ENCODE data around the gene PRKD3. TPM values are rescaled to one million over a fixed set of nuclear protein-coding genes. Genes with fewer than 3 reads are reported as not detected.

PRKD3 gene
- total RNA-seq, 2 experiments from 2014 or later: 17.4 to 22.8 TPM

GRCh38 chr2:37358466-37358865, 33.8 kb upstream of the PRKD3 start:
- intact Hi-C loops (cut with DNase I, micrococcal nuclease): no loop called here
- Mint-ChIP-seq H3K4me1 (no peaks in the 10 kb centered on the region), H3K4me3 (no peak overlapping the region), H3K9me3 (ENCODE audit: low read depth) (no peaks in the 10 kb centered on the region), H3K36me3 (ENCODE audit: low read depth) (no peaks in the 10 kb centered on the region), H3K27ac (no peak overlapping the region), H3K27me3 (peaks cover 59% of the 10 kb centered on the region)
- DNase-seq (no peak), ATAC-seq (no peak)
- ChIA-PET POLR2A (no interaction called here), CTCF (interaction anchor here (0.8 kb wide), 1 partner anchor 54 kb away, joined by 3 read pairs; no protein-coding TSS in a partner anchor)

DNA sequence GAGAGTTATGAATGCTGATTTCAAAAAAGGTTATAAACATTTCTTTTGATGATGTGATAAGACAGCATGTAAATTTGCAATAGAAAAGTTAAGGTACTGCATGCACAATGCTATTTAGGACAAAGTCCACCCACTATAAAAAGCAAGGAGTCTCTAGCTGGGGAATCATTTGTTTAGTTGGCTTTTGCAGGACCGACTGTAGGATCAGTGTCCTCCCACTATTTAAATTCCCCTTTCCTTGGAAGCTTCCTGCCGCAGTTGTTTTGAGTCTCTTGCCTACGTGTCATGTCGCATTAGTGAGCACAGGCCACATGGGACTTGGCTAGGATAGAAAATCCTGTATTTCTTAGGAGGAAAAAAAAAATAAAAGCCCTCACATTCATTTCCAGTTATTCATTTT, 32.9 kb upstream of the PRKD3 start:
- ATAC-seq: no peak
- ChIA-PET CTCF (interaction anchor here (0.7 to 1.0 kb wide), 3 partner anchors 37 to 329 kb away, joined by 3 read pairs; no protein-coding TSS in a partner anchor), POLR2A (no interaction called here)
- intact Hi-C loops (cut with DNase I, micrococcal nuclease): no loop called here
- no peaks in the 10 kb centered on the region for H3K9me3 Mint-ChIP-seq (ENCODE audit: low read depth)
- no peak for DNase-seq
- H3K4me3 Mint-ChIP-seq: no peak overlapping the region
- no peaks in the 10 kb centered on the region for H3K4me1 Mint-ChIP-seq
- no peaks in the 10 kb centered on the region for H3K36me3 Mint-ChIP-seq (ENCODE audit: low read depth)
- H3K27ac Mint-ChIP-seq: no peak overlapping the region
- H3K27me3 Mint-ChIP-seq: peaks cover 57% of the 10 kb centered on the region

DNA sequence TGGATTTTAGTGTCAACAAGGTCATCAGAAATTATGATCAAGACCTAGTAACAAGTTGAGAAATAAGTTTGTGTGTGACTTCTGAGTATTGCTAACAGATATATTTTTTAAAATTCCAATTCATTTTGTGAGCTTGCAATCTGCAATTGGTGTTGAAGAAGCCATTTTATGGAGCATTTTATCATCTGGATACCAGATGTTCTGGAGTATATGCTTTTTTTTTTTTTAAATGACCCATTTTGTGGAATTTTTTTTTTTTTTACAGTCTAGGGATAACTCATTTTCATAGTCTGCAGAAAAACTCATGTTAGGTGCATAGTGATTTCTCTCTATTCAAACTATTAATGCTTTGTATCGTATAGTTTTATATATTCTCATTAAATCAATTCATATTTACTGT, 32.4 kb upstream of the PRKD3 start:
- H3K9me3 Mint-ChIP-seq (ENCODE audit: low read depth): no peaks in the 10 kb centered on the region
- ATAC-seq (no peak), DNase-seq (no peak)
- H3K36me3 Mint-ChIP-seq (ENCODE audit: low read depth): no peaks in the 10 kb centered on the region
- no peak overlapping the region for H3K4me3 Mint-ChIP-seq
- intact Hi-C loops (cut with DNase I, micrococcal nuclease): no loop called here
- ChIA-PET POLR2A (no interaction called here), CTCF (interaction anchor here (0.7 to 1.0 kb wide), 2 partner anchors 36 to 329 kb away, joined by 3 read pairs; no protein-coding TSS in a partner anchor)
- no peak overlapping the region for H3K27ac Mint-ChIP-seq
- peaks cover 55% of the 10 kb centered on the region for H3K27me3 Mint-ChIP-seq
- no peaks in the 10 kb centered on the region for H3K4me1 Mint-ChIP-seq

GRCh38 chr2:37356299-37356698, 31.7 kb upstream of the PRKD3 start:
- ChIA-PET POLR2A (no interaction called here), CTCF (interaction anchor here (0.6 to 0.7 kb wide), 2 partner anchors 13 to 190 kb away, joined by 3 to 6 read pairs; no protein-coding TSS in a partner anchor)
- DNase-seq (no peak), ATAC-seq (no peak)
- H3K9me3 Mint-ChIP-seq (ENCODE audit: low read depth): no peaks in the 10 kb centered on the region
- H3K4me3 Mint-ChIP-seq: no peak overlapping the region
- H3K36me3 Mint-ChIP-seq (ENCODE audit: low read depth): no peaks in the 10 kb centered on the region
- H3K27me3 Mint-ChIP-seq: peaks cover 47% of the 10 kb centered on the region
- intact Hi-C loops (cut with DNase I, micrococcal nuclease): no loop called here
- no peaks in the 10 kb centered on the region for H3K4me1 Mint-ChIP-seq
- H3K27ac Mint-ChIP-seq: no peak overlapping the region

- CTCF ChIA-PET: no interaction called here
- no peaks in the 10 kb centered on the region for H3K36me3 Mint-ChIP-seq (ENCODE audit: low read depth)
- POLR2A ChIA-PET: no interaction called here
- ATAC-seq (no peak), DNase-seq (no peak)
- no peaks in the 10 kb centered on the region for H3K9me3 Mint-ChIP-seq (ENCODE audit: low read depth)
- H3K27me3 Mint-ChIP-seq: peaks cover 45% of the 10 kb centered on the region
- intact Hi-C loops (cut with DNase I, micrococcal nuclease): no loop called here
- no peak overlapping the region for H3K27ac Mint-ChIP-seq
- H3K4me3 Mint-ChIP-seq: no peak overlapping the region
- H3K4me1 Mint-ChIP-seq: no peaks in the 10 kb centered on the region
These were observed 31.1 kb upstream of the PRKD3 start for GRCh38 chr2:37355735-37356134.

DNA sequence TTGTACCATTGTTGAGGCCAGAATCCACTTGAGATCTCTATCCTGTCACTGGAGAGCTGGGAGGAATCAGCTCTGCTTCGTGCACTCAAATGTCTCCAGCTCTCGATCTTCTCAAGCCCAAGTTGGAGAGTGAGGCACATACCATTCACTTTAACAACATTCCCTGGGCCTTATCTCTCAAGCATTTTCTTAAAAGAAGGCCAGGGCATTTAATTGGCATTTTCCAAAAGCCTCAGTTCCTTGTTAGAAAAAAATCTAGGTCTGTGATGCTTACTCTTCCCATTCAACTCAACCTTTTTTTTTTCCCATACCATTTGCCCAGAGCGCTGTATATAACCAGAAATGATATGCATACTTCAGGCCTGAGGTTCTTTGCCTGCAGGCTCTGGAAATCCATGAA, 29.9 kb upstream of the PRKD3 start:
- CTCF ChIA-PET: interaction anchor here (0.6 to 1.6 kb wide), 4 partner anchors 12 to 519 kb away, joined by 3 to 5 read pairs (median 4); no protein-coding TSS in a partner anchor
- no peaks in the 10 kb centered on the region for H3K9me3 Mint-ChIP-seq (ENCODE audit: low read depth)
- no peak overlapping the region for H3K4me3 Mint-ChIP-seq
- H3K27ac Mint-ChIP-seq: no peak overlapping the region
- H3K4me1 Mint-ChIP-seq: no peaks in the 10 kb centered on the region
- POLR2A ChIA-PET: no interaction called here
- DNase-seq (no peak), ATAC-seq (no peak)
- H3K36me3 Mint-ChIP-seq (ENCODE audit: low read depth): no peaks in the 10 kb centered on the region
- intact Hi-C loops (cut with DNase I, micrococcal nuclease): loop anchor here in 1 of 2 experiments (5.0 kb wide), 1 partner anchor 37 kb away; no protein-coding TSS in a partner anchor
- H3K27me3 Mint-ChIP-seq: peaks cover 36% of the 10 kb centered on the region

DNA sequence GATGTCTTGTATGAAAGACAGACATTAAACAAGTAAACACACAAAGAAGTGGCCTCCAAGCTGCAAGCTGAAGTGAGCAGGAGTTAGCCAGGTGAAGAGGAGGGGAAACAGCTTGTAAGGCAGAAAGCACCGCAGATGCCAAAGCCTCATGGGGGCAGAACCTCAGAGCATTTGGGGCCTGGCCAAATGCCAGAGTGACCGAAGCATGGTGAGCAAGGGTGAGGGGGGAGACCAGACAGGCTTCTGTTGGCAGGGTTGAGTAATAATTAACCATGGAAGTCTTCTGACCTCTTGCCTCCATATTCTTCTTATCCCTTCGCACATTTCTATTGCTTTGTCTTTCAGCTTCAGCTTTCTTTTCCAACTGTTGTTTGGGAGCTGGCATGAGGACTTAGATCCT, 25.4 kb upstream of the PRKD3 start:
- CTCF ChIA-PET: interaction anchor here (0.5 to 1.7 kb wide), 5 partner anchors 12 to 254 kb away, joined by 3 to 4 read pairs (median 3); no protein-coding TSS in a partner anchor
- H3K36me3 Mint-ChIP-seq (ENCODE audit: low read depth): no peaks in the 10 kb centered on the region
- H3K9me3 Mint-ChIP-seq (ENCODE audit: low read depth): no peaks in the 10 kb centered on the region
- H3K4me3 Mint-ChIP-seq: no peak overlapping the region
- DNase-seq: no peak
- peaks cover 3% of the 10 kb centered on the region for H3K4me1 Mint-ChIP-seq
- POLR2A ChIA-PET: no interaction called here
- H3K27me3 Mint-ChIP-seq: peaks cover 41% of the 10 kb centered on the region
- intact Hi-C loops (cut with DNase I, micrococcal nuclease): loop anchor here in 1 of 2 experiments (5.0 kb wide), 1 partner anchor 33 kb away; no protein-coding TSS in a partner anchor
- no peak overlapping the region for H3K27ac Mint-ChIP-seq
- ATAC-seq: no peak

- CTCF ChIA-PET: interaction anchor here (0.6 to 1.5 kb wide), 4 partner anchors 9 to 198 kb away, joined by 3 to 4 read pairs (median 4); no protein-coding TSS in a partner anchor
- H3K27ac Mint-ChIP-seq: no peak overlapping the region
- no peak for ATAC-seq
These were observed 24.7 kb upstream of the PRKD3 start for GRCh38 chr2:37349231-37349860.

DNA sequence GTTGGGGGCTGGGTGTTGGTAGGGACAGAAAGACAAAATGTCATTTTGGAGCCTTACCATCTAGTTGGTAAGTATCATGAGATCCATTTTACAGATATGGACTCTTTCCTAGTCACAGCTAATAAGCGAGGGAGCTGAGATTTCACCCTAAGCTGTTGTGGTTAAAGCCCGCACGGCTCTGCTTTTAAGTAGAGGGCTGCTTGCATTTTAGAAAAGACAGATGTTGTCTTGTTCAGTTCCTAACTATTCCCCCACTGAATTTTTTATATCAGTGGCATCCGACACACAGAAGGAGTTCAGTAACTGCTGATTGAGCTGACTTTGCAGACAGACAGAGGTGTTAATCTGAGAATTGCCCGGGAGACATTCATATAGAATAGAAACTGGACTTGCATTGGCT, 23.5 kb upstream of the PRKD3 start:
- Mint-ChIP-seq H3K4me1 (peaks cover 11% of the 10 kb centered on the region), H3K9me3 (ENCODE audit: low read depth) (no peaks in the 10 kb centered on the region), H3K4me3 (no peak overlapping the region), H3K27ac (no peak overlapping the region), H3K27me3 (peaks cover 38% of the 10 kb centered on the region), H3K36me3 (ENCODE audit: low read depth) (no peaks in the 10 kb centered on the region)
- ATAC-seq: no peak
- intact Hi-C loops (cut with DNase I, micrococcal nuclease): no loop called here
- DNase-seq: no peak
- CTCF ChIA-PET: interaction anchor here (1.5 kb wide), 1 partner anchor 8 kb away, joined by 4 read pairs; no protein-coding TSS in a partner anchor
- POLR2A ChIA-PET: no interaction called here

More at GRCh38 chr2:37349231-37349860, 24.7 kb upstream of the PRKD3 start:
- no peak for DNase-seq
- no peaks in the 10 kb centered on the region for H3K36me3 Mint-ChIP-seq (ENCODE audit: low read depth)
- peaks cover 4% of the 10 kb centered on the region for H3K4me1 Mint-ChIP-seq
- H3K4me3 Mint-ChIP-seq: no peak overlapping the region
- peaks cover 38% of the 10 kb centered on the region for H3K27me3 Mint-ChIP-seq
- intact Hi-C loops (cut with DNase I, micrococcal nuclease): no loop called here
- POLR2A ChIA-PET: no interaction called here
- H3K9me3 Mint-ChIP-seq (ENCODE audit: low read depth): no peaks in the 10 kb centered on the region

DNA sequence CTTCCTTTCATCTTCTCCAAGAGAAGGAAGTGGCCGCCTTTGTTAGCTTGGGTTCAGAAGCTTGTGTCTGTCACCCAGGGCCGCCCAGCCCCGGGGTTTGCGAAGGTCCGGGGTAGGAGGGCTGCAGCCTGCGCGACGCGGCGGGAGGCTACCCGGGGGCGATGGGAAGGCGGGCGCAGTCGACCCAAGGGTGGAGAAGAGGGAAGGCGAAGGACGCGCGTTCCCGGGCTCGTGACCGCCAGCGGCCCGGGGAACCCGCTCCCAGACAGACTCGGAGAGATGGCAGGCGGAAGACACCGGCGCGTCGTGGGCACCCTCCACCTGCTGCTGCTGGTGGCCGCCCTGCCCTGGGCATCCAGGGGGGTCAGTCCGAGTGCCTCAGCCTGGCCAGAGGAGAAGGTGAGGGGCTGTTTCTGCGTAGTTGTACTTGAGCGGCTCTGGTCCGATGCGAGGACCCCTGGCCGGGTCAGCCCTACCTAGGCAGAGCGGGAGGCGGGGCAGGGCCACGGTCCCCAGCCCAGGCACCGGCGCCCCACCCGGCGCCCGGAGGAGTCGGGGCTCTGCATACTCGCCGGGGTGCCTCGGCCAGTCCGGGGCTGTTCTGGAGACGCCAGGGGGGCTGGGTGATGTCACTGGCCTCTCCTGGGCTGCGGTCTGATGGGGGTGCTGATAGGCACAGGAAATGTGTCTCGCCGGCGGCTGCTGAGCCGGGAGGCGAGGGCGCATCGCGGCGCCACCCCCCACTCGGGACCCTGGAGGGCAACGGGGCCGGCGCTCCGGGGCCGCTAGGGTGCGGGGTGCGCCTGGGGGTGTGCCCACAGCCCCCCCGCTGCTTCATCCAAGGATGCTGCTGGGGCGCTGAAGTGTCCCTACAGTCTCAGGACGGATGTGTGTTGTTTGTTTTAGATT, 20.1 kb upstream of the PRKD3 start, which contains the start of gene QPCT:
Gene QPCT, plus strand, starts transcription at position 178 of the 909 bp plus-strand sequence. Its CDS starts 102 bp downstream, at position 280.
- POLR2A ChIA-PET: interaction anchor here (0.6 kb wide), 1 partner anchor 31 kb away, joined by 3 read pairs; no protein-coding TSS in a partner anchor
- Mint-ChIP-seq H3K36me3 (ENCODE audit: low read depth) (no peaks in the 10 kb centered on the region), H3K4me1 (peaks cover 15% of the 10 kb centered on the region), H3K27me3 (peaks cover 45% of the 10 kb centered on the region), H3K27ac (no peak within 1 kb of the TSS), H3K9me3 (ENCODE audit: low read depth) (no peaks in the 10 kb centered on the region), H3K4me3 (peak within 1 kb of the TSS; percentile 66)
- CTCF ChIA-PET: interaction anchor here (0.9 to 1.0 kb wide), 2 partner anchors 9 to 42 kb away, joined by 3 to 4 read pairs; no protein-coding TSS in a partner anchor
- ATAC-seq: peak; percentile 80
- peak; percentile 64 for DNase-seq
- intact Hi-C loops (cut with DNase I, micrococcal nuclease): loop anchor here (2.0 kb wide), 2 partner anchors 22 to 32 kb away; no protein-coding TSS in a partner anchor
